ENCODE results near the gene SRD5A3. TPM values are rescaled to one million over a fixed set of nuclear protein-coding genes. Genes with fewer than 3 reads are reported as not detected.

Gene SRD5A3
- total and polyA plus RNA-seq, 2 donors (not counting 3 experiments of a cell fraction or from before 2014, with no cell fraction given), result 23.6 to 24.3 TPM

DNA sequence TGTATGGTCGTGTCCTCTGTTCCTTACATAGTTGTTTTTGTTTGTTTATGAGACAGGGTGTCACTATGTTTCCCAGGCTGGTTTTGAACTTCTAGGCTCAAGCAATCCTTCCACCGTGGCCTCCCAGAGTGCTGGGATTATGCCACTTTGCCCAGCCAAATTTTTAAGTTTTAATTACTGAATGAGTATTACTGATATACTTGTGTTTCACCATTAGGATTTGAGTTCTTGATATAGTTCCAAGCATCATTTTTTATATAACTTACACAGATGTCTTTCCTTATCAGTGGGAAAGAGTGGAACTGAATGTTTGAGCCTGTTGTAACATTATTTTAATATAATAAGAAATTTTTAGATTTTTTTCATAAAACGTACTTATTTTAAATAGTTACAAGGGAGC, 70.1 kb downstream of the SRD5A3 start:
- POLR2A ChIA-PET, result no interaction called here
- intact Hi-C loops (cut with micrococcal nuclease), result no loop called here
- Histone ChIP-seq H3K36me3 (ENCODE audit: control insufficient read depth in 2 of 2, extremely low read depth in 1 of 2, insufficient read depth in 2 of 2, low read length in 2 of 2) (peaks cover 18 to 41% of the 10 kb centered on the region in 2 experiments), H3K27ac (ENCODE audit: insufficient read depth, low read depth, low read length) (no peak overlapping the region), H3K9me1 (replicated peaks; ENCODE audit: control insufficient read depth, extremely low read depth, insufficient read depth, low read length) (no peaks in the 10 kb centered on the region), H3K27me3 (ENCODE audit: control insufficient read depth in 2 of 2, insufficient read depth in 2 of 2, low read length in 2 of 2) (no peaks in the 10 kb centered on the region), H3K4me2 (ENCODE audit: insufficient read depth, low read length) (no peak overlapping the region), H3K79me2 (ENCODE audit: control insufficient read depth, insufficient read depth, low read length) (peaks cover 75% of the 10 kb centered on the region), H3K4me3 (replicated peaks in 1 of 3; ENCODE audit: insufficient read depth in 1 of 3, low read depth in 1 of 3, low read length in 3 of 3) (no peak overlapping the region), H3K9me3 (replicated peaks; ENCODE audit: control insufficient read depth, insufficient read depth, low read length) (no peaks in the 10 kb centered on the region), H4K20me1 (replicated peaks; ENCODE audit: control insufficient read depth, extremely low read depth, insufficient read depth, low read length) (peaks cover 2% of the 10 kb centered on the region), H3K4me1 (ENCODE audit: control insufficient read depth, extremely low read depth, insufficient read depth, low read length) (no peaks in the 10 kb centered on the region), H2AFZ (ENCODE audit: low read depth, low read length) (no peak overlapping the region), H3K9ac (replicated peaks; ENCODE audit: extremely low read depth, insufficient read depth, low read length) (no peak overlapping the region)
- TF ChIP-seq EZH2 (IDR thresholded peaks at IDR 0.05; ENCODE audit: borderline replicate concordance, low read depth, low read length, severe bottlenecking), result no peak
- TF ChIP-seq FOS (IDR thresholded peaks at IDR 0.05; ENCODE audit: borderline replicate concordance, insufficient read depth, low read length), result no peak
- no TSS peak for BruUV-seq (replicated peaks)
- CTCF ChIA-PET, result interaction anchor here (0.9 to 1.6 kb wide), 2 partner anchors 8 to 12 kb away, joined by 3 read pairs; no protein-coding TSS in a partner anchor
- DNase-seq (ENCODE audit: low read depth, low spot score), result no peak
- dilution Hi-C loops (cut with MboI; ENCODE audit: extremely low pct_ligation_motif_present, low sequenced_read_pairs), result no loop called here
- no peak for FAIRE-seq

Small RNAs within 50 kb of the gene (small RNA-seq; reads per million reads assigned to genes)
- gene RF00019 (ENCODE audit: insufficient read depth, insufficient read length, low read depth, low replicate concordance), result not detected

Other genes with a start within 250 kb of the SRD5A3 start
- gene KDR, start 220.6 kb upstream of the SRD5A3 start, total RNA-seq, result 139 and 145 TPM in 2 replicates
- 65.8 and 80.5 TPM in 2 replicates for gene KDR, start 220.6 kb upstream of the SRD5A3 start, polyA plus RNA-seq
- gene TMEM165, start 49.7 kb downstream of the SRD5A3 start, total RNA-seq, result 159 and 177 TPM in 2 replicates
- gene TMEM165, start 49.7 kb downstream of the SRD5A3 start, polyA plus RNA-seq, result 144 and 188 TPM in 2 replicates
- 22.2 and 23.8 TPM in 2 replicates for gene CLOCK, start 200.7 kb downstream of the SRD5A3 start, total RNA-seq
- gene CLOCK, start 200.7 kb downstream of the SRD5A3 start, polyA plus RNA-seq, result 7.4 and 7.5 TPM in 2 replicates
- gene PDCL2, start 246.0 kb downstream of the SRD5A3 start, total RNA-seq, result not detected in 2 replicates
- not detected in 2 replicates for gene PDCL2, start 246.0 kb downstream of the SRD5A3 start, polyA plus RNA-seq